OCI-LY3 (cell line): ENCODE data around the gene NOCT.

ENCODE experiments used
- EZH2phosphoT487 ChIP-seq: fragments of 200-600 bp; shearing (Covaris generic); IDR thresholded peaks from 2 replicates; pipeline ENCODE4 v1.6.1; 2018; ENCODE audit warnings: antibody characterized with exemption, mixed run types, low read depth
- TF ChIP-seq, protein P1 (sequence below): fragments of 200-600, 300-600 bp; sonication (generic); IDR thresholded peaks from 2 replicates; pipeline ENCODE4 v1.5.1; 2014; ENCODE audit warnings: antibody characterized with exemption, low read length, low read depth

DNA sequence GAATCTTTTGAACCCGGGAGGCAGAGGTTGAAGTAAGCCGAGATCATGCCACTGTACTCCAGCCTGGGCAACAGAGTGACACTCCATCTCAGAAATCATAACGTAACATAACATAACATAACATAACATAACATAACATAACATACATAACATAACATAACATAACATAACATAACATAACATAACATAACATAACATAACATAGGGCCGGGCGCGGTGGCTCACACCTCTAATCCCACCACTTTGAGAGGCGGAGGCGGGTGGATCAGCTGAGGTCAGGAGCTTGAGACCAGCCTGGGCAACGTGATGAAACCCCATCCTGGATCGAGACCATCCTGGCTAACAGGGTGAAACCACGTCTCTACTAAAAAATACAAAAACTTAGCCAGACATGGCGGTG is 76.7 kb downstream of the NOCT start:
- TF ChIP-seq, protein P1, sequence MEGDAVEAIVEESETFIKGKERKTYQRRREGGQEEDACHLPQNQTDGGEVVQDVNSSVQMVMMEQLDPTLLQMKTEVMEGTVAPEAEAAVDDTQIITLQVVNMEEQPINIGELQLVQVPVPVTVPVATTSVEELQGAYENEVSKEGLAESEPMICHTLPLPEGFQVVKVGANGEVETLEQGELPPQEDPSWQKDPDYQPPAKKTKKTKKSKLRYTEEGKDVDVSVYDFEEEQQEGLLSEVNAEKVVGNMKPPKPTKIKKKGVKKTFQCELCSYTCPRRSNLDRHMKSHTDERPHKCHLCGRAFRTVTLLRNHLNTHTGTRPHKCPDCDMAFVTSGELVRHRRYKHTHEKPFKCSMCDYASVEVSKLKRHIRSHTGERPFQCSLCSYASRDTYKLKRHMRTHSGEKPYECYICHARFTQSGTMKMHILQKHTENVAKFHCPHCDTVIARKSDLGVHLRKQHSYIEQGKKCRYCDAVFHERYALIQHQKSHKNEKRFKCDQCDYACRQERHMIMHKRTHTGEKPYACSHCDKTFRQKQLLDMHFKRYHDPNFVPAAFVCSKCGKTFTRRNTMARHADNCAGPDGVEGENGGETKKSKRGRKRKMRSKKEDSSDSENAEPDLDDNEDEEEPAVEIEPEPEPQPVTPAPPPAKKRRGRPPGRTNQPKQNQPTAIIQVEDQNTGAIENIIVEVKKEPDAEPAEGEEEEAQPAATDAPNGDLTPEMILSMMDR: no peak
- no peak for TF ChIP-seq EZH2phosphoT487
